GM18502 (cell line): ENCODE results near the gene SDR42E1.
"Not testable (repeated sequence)": the region's sequence is repeated elsewhere in the genome, so short reads cannot be mapped to it uniquely, and the experiment has no call there.

ENCODE experiments used
- ATAC-seq: cut with Tn5 transposase; IDR thresholded peaks from one replicate; pipeline ENCODE4 v1.9.1; 2021; ENCODE audit warnings: mild to moderate bottlenecking; ENCODE audit not compliant: unreplicated experiment, poor library complexity

The SDR42E1 gene

GRCh38 chr16:82037666-82038065, 26.4 kb upstream of the SDR42E1 start:
- ATAC-seq: no peak

- ATAC-seq: no peak
Observed at GRCh38 chr16:82037251-82037650, 26.0 kb upstream of the SDR42E1 start.

- ATAC-seq: no peak
Observed at GRCh38 chr16:82034981-82035612, 23.8 kb upstream of the SDR42E1 start, which contains the start of gene HSD17B2. Gene HSD17B2, plus strand, starts transcription at chr16:82035253. Its CDS starts 172 bp downstream, at chr16:82035425.

- ATAC-seq: no peak
Observed at GRCh38 chr16:82033683-82034300, 22.5 kb upstream of the SDR42E1 start.

- ATAC-seq: no peak
Observed at GRCh38 chr16:82033006-82033405, 21.7 kb upstream of the SDR42E1 start.

- ATAC-seq: no peak
Observed at GRCh38 chr16:82031116-82032084, 20.1 kb upstream of the SDR42E1 start.

- no peak for ATAC-seq
Observed at GRCh38 chr16:82027629-82028064, 16.4 kb upstream of the SDR42E1 start.

GRCh38 chr16:82024883-82025282, 13.6 kb upstream of the SDR42E1 start:
- ATAC-seq: no peak

GRCh38 chr16:82024316-82024715, 13.0 kb upstream of the SDR42E1 start:
- no peak for ATAC-seq

- ATAC-seq: no peak
Observed at GRCh38 chr16:82023206-82023605, 11.9 kb upstream of the SDR42E1 start.

- ATAC-seq: no peak
Observed at GRCh38 chr16:82020051-82020450, 8.8 kb upstream of the SDR42E1 start.

- no peak for ATAC-seq
Observed at GRCh38 chr16:82019535-82019934, 8.3 kb upstream of the SDR42E1 start.

GRCh38 chr16:82017911-82018568, 6.8 kb upstream of the SDR42E1 start:
- ATAC-seq: no peak

- no peak for ATAC-seq
Observed at GRCh38 chr16:82016964-82017363, 5.7 kb upstream of the SDR42E1 start.

GRCh38 chr16:82016263-82016662, 5.0 kb upstream of the SDR42E1 start:
- no peak for ATAC-seq

- no peak for ATAC-seq
Observed at GRCh38 chr16:82013139-82013538, 1.9 kb upstream of the SDR42E1 start.

GRCh38 chr16:82010649-82011048, 621 bp downstream of the SDR42E1 start:
- no peak for ATAC-seq

- not testable (repeated sequence) for ATAC-seq
Observed at GRCh38 chr16:82009789-82010188, 1.5 kb downstream of the SDR42E1 start.

GRCh38 chr16:82008957-82009592, 2.2 kb downstream of the SDR42E1 start:
- ATAC-seq: no peak

GRCh38 chr16:82007189-82007588, 4.1 kb downstream of the SDR42E1 start:
- no peak for ATAC-seq
